Activated CD4-positive, CD25-positive, alpha-beta regulatory T cell treated with anti-CD3 and anti-CD28 coated beads, Interleukin-2, amount 50 U/mL, for 24 hours (primary cell): ENCODE measurements around the gene ARL6IP1.

Experiments
- ATAC-seq, 2 donors: fragments of 150-1000 bp; cut with Tn5 transposase; one replicate each; pipeline ENCODE4 v1.10.0; 2021; ENCODE audit warnings: mild to moderate bottlenecking in 1 of 2, moderate library complexity in 1 of 2

Gene ARL6IP1

GRCh38 chr16:18801145-18801972 lies at the start of gene ARL6IP1:
TSS of gene ARL6IP1 (minus strand) at chr16:18801549. CDS start at chr16:18801466, 83 bp downstream.
- peak; percentile 94 to 96 for ATAC-seq

GRCh38 chr16:18846416-18846815 lies 45.1 kb upstream of the ARL6IP1 start:
- no peak for ATAC-seq

- ATAC-seq: no peak
Observed at GRCh38 chr16:18842565-18842964, 41.2 kb upstream of the ARL6IP1 start.

- ATAC-seq: no peak
Observed at GRCh38 chr16:18841833-18842525, 40.6 kb upstream of the ARL6IP1 start.

- ATAC-seq: no peak
Observed at GRCh38 chr16:18839555-18839954, 38.2 kb upstream of the ARL6IP1 start.

DNA sequence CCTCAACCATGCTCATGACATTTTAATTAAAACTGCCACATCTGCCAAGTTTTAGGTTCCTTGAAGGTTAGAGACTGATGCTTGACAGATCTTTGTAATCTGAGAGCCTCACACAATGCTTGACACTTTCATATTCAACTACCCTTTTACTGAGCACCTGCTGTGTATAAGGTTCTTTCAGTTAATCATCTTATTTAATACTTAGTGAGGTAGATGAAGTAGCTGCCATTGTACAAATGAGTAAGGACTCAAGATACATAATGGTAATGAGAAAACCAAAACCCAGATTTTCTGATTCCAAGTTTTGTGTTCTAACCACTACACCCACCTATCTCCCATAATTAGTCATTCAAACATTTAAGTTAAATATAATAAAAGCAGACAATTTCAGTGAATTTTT lies 35.4 kb upstream of the ARL6IP1 start:
- ATAC-seq: peak; percentile 88 to 97

- no peak for ATAC-seq
Observed at GRCh38 chr16:18834864-18835263, 33.5 kb upstream of the ARL6IP1 start.

- ATAC-seq: no peak
Observed at GRCh38 chr16:18833707-18834505, 32.6 kb upstream of the ARL6IP1 start.

- no peak for ATAC-seq
Observed at GRCh38 chr16:18832613-18833012, 31.3 kb upstream of the ARL6IP1 start.

- ATAC-seq: no peak
Observed at GRCh38 chr16:18832006-18832405, 30.7 kb upstream of the ARL6IP1 start.

- ATAC-seq: no peak
Observed at GRCh38 chr16:18829251-18829650, 27.9 kb upstream of the ARL6IP1 start.

DNA sequence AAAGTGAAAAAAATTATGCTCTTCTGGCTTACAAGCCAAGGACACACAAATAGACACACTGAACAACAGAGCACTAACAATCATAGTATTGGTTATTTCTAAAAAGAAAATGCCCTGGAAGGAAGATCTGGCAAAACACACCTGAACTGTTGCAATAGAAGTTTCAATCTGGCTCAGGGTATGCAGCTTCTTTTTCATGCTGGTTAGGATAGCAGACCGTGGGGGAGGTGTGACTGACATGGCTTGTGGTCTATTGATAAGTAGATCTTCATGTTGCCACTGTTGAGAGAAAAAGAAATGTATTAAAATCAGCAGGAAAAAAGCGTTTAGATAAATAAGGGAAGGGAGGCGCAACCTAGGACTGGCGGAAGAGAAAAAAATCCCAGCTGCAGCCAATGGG lies 26.5 kb upstream of the ARL6IP1 start:
- no peak for ATAC-seq

DNA sequence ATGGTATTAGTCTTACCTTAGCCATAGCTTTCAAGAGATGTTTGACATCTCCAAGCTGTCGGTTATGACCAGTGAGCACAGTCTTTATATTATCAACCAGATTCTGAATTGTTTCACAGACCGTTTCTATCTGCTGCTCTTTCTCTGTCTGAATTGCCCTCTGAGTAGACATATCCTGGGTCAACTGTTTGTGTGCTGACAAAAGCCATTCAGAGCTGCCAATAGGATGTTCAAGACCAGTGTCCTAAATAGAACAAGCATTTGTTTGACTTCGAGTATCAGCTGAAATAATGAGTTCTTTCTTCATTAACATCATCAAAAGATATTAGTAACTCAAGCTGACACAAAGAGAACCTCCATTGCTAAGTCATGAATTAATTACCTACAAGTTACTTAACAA lies 14.9 kb upstream of the ARL6IP1 start:
- no peak for ATAC-seq

GRCh38 chr16:18811925-18812324 lies 10.6 kb upstream of the ARL6IP1 start:
- no peak for ATAC-seq

DNA sequence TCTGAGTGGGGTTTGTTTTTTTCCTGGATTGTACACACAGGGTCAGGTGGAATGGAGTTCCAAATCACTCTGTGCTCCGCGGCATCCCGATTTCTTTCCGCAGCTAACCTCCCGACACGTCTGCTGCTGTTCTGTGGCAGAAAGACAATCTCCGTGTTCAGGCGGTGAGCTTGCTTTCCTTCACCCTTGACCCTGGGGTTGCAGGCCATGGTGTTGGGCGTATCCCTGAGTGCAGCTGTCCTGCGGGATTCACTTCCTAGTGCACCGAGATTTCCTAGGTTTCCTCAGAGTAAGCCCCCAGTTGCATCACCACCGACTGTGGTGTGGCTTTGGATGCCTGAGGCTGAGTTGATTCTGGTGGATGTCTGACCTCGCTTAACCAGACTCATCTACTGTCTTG lies 7.8 kb upstream of the ARL6IP1 start:
- no peak for ATAC-seq

- no peak for ATAC-seq
Observed at GRCh38 chr16:18805257-18805773, 4.0 kb upstream of the ARL6IP1 start.

- ATAC-seq: no peak
Observed at GRCh38 chr16:18804540-18804939, 3.2 kb upstream of the ARL6IP1 start.

GRCh38 chr16:18803569-18804462 lies 2.5 kb upstream of the ARL6IP1 start:
- ATAC-seq: no peak

GRCh38 chr16:18802767-18803343 lies 1.5 kb upstream of the ARL6IP1 start:
- no peak for ATAC-seq

GRCh38 chr16:18800775-18801144 lies 589 bp downstream of the ARL6IP1 start:
- ATAC-seq: no peak

DNA sequence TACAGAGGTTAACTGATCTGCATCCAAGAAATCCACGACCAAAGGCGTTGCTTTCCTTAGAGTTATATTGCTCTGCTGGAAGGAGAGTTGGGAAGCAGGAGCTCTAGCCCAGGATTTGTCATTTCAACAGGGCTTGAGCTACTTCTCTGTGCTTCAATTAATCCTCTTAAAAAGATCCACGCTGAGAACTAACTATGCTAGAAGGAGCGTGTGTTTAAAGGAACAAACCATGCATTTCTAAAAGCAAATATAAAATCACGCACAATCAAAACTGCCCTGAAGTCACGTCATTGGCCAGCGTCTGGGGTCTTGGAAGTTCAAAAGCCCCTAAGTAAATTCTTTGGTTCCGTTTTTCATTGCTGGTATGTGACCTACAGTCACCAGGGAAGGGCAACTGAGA lies 1.1 kb downstream of the ARL6IP1 start:
- ATAC-seq: no peak

- no peak for ATAC-seq
Observed at GRCh38 chr16:18799500-18799899, 1.8 kb downstream of the ARL6IP1 start.
